ENCODE data around the gene PKMYT1.

PKMYT1 gene

DNA sequence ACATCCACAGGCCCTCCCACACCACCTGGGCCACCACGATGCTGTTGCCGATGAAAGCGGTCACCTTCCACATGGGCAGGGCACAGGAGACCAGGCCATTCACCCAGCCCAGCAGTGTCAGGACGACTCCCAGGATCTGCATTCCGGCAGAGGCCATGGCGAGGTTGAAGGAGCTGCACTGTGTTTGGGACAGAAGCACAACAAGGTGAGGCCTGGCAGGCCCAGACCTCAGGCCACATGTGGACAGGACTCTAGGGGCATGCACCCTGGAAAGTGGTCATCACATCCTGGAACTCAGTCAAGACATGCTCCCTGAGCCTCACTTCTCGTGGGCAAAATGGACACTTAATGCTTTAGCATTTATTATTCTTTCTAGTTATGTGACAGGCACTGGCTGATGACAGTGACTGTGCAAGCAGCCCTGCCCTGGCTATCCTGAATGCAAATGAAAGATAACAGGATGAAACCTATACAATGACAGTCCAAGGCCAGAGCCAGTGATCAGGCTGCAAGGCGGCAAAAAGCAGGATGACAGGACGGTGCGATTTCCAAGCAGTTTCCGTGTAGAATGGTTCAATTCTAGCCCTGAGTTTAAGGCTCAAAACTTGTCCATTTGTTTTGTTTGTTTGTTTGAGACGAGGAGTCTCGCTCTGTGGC lies 35.7 kb upstream of the PKMYT1 start:
- no peaks in the 10 kb centered on the region for H3K27me3 ChIP-seq (ENCODE audit: insufficient read depth, low read length, poor library complexity)
- ATAC-seq (ENCODE audit: insufficient read depth, low read depth), result no peak

DNA sequence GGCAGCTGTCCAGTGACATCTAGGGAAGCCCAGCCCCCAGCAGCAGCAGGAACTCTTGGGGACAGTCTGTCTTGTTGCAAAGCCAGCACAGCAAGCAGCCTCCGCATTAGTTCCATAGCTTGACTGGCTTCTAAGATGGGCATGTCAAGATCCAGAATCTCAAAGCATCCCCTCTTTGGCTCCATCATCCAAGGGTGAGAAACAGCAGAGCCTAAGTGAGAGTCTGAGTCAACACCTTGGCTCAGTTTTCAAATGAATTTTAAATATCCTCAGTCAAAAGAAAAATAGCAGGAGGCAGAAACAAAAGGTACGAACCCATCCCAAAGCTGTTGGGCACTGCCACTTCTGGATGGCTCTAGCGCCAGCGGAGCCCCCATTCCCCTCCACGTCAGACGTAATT lies 34.7 kb upstream of the PKMYT1 start:
- Histone ChIP-seq H3K36me3 (ENCODE audit: insufficient read depth, low read length) (no peaks in the 10 kb centered on the region), H3K4me2 (ENCODE audit: insufficient read depth, low read length) (no peak overlapping the region), H3K79me2 (ENCODE audit: insufficient read depth, low read length) (no peaks in the 10 kb centered on the region), H2AFZ (ENCODE audit: low read depth, low read length) (no peak overlapping the region), H3K4me1 (ENCODE audit: insufficient read depth, low read length) (peaks cover 6% of the 10 kb centered on the region), H3K9ac (ENCODE audit: low read depth, low read length) (no peak overlapping the region), H3K27me3 (ENCODE audit: insufficient read depth, low read length, poor library complexity) (no peaks in the 10 kb centered on the region), H3K27ac (ENCODE audit: low read length) (no peak overlapping the region), H4K20me1 (ENCODE audit: insufficient read depth, low read length) (no peaks in the 10 kb centered on the region; the same call in 1 of the 2 replicates), H3K4me3 (ENCODE audit: low read depth in 1 of 2, low read length in 2 of 2) (no peak overlapping the region), H3K9me3 (ENCODE audit: insufficient read depth, low read length, severe bottlenecking) (no peaks in the 10 kb centered on the region)
- DNase-seq (no peak), ATAC-seq (ENCODE audit: insufficient read depth, low read depth) (no peak)
- TF ChIP-seq CTCF (IDR thresholded peaks at IDR 0.05; ENCODE audit: borderline replicate concordance, extremely low read depth, low read length, poor library complexity, severe bottlenecking) (no peak), EZH2 (IDR thresholded peaks at IDR 0.05; ENCODE audit: borderline replicate concordance, low read depth, low read length, severe bottlenecking) (no peak)

More for the DNA sequence above, 35.7 kb upstream of the PKMYT1 start:
- no peaks in the 10 kb centered on the region; the same call in 1 of the 2 replicates for H4K20me1 ChIP-seq (ENCODE audit: insufficient read depth, low read length)
- no peak overlapping the region for H3K27ac ChIP-seq (ENCODE audit: low read length)
- no peaks in the 10 kb centered on the region for H3K36me3 ChIP-seq (ENCODE audit: insufficient read depth, low read length)
- peaks cover 16% of the 10 kb centered on the region for H3K4me1 ChIP-seq (ENCODE audit: insufficient read depth, low read length)
- no peak overlapping the region for H3K4me2 ChIP-seq (ENCODE audit: insufficient read depth, low read length)
- H3K9me3 ChIP-seq (ENCODE audit: insufficient read depth, low read length, severe bottlenecking), result no peaks in the 10 kb centered on the region
- H3K79me2 ChIP-seq (ENCODE audit: insufficient read depth, low read length), result no peaks in the 10 kb centered on the region; the same call in 1 of the 2 replicates
- DNase-seq, result no peak
- no peak overlapping the region for H3K9ac ChIP-seq (ENCODE audit: low read depth, low read length)
- TF ChIP-seq CTCF (IDR thresholded peaks at IDR 0.05; ENCODE audit: borderline replicate concordance, extremely low read depth, low read length, poor library complexity, severe bottlenecking), result no peak
- no peak for TF ChIP-seq EZH2 (IDR thresholded peaks at IDR 0.05; ENCODE audit: borderline replicate concordance, low read depth, low read length, severe bottlenecking)
- no peak overlapping the region for H2AFZ ChIP-seq (ENCODE audit: low read depth, low read length)
- no peak overlapping the region for H3K4me3 ChIP-seq (ENCODE audit: low read depth in 1 of 2, low read length in 2 of 2)

- no peak overlapping the region for H3K4me2 ChIP-seq (ENCODE audit: insufficient read depth, low read length)
- H3K9ac ChIP-seq (ENCODE audit: low read depth, low read length), result no peak overlapping the region
- DNase-seq (no peak), ATAC-seq (ENCODE audit: insufficient read depth, low read depth) (no peak)
- no peak overlapping the region for H3K4me3 ChIP-seq (ENCODE audit: low read depth in 1 of 2, low read length in 2 of 2)
- no peaks in the 10 kb centered on the region; the same call in 1 of the 2 replicates for H4K20me1 ChIP-seq (ENCODE audit: insufficient read depth, low read length)
- no peak overlapping the region for H2AFZ ChIP-seq (ENCODE audit: low read depth, low read length)
- H3K79me2 ChIP-seq (ENCODE audit: insufficient read depth, low read length), result no peaks in the 10 kb centered on the region
- H3K4me1 ChIP-seq (ENCODE audit: insufficient read depth, low read length), result peaks cover 2% of the 10 kb centered on the region; the same call in 1 of the 2 replicates
- no peak for TF ChIP-seq CTCF (IDR thresholded peaks at IDR 0.05; ENCODE audit: borderline replicate concordance, extremely low read depth, low read length, poor library complexity, severe bottlenecking)
- no peak for TF ChIP-seq EZH2 (IDR thresholded peaks at IDR 0.05; ENCODE audit: borderline replicate concordance, low read depth, low read length, severe bottlenecking)
- H3K36me3 ChIP-seq (ENCODE audit: insufficient read depth, low read length), result no peaks in the 10 kb centered on the region
- no peaks in the 10 kb centered on the region for H3K9me3 ChIP-seq (ENCODE audit: insufficient read depth, low read length, severe bottlenecking)
- no peak overlapping the region for H3K27ac ChIP-seq (ENCODE audit: low read length)
- no peaks in the 10 kb centered on the region for H3K27me3 ChIP-seq (ENCODE audit: insufficient read depth, low read length, poor library complexity)
Observed at GRCh38 chr16:3013998-3014690, 33.9 kb upstream of the PKMYT1 start.

All from DND-41 (cell line).